WTC11 (cell line): ENCODE data around the gene LIFR. TPM values are rescaled to one million over a fixed set of nuclear protein-coding genes. Genes with fewer than 3 reads are reported as not detected.

Experiments used
- ATAC-seq: fragments of 200-7000 bp; cut with Tn5 transposase; 2 replicates; pipeline ENCODE4 v1.10.0; 2021; ENCODE audit warnings: mild to moderate bottlenecking, moderate library complexity
- CTCF ChIA-PET: fragments of 300-600 bp; sonication (Branson Sonifier 250); formaldehyde crosslinking; loops from one replicate; lab custom pipeline; 2021; ENCODE audit warnings: antibody characterized with exemption; lab: Charles Lee
- POLR2A ChIA-PET: fragments of 350-600 bp; sonication (Branson Sonifier 250); formaldehyde crosslinking; loops from one replicate; lab custom pipeline; 2021; ENCODE audit warnings: antibody characterized with exemption; lab: Charles Lee
- DNase-seq: peaks from one replicate; pipeline ENCODE4 v3.0.0; 2021; ENCODE audit warnings: low spot score
- H3K27ac Mint-ChIP-seq: 2 replicates; pipeline ENCODE4 v1.8.0; 2021; ENCODE audit warnings: mixed read lengths
- H3K27me3 Mint-ChIP-seq: 2 replicates; pipeline ENCODE4 v1.8.0; 2021; ENCODE audit warnings: low read depth, mild to moderate bottlenecking, moderate library complexity, mixed read lengths
- H3K36me3 Mint-ChIP-seq: 2 replicates; pipeline ENCODE4 v1.8.0; 2021; ENCODE audit warnings: mixed read lengths
- H3K4me1 Mint-ChIP-seq: 2 replicates; pipeline ENCODE4 v1.8.0; 2022; ENCODE audit warnings: mixed read lengths
- H3K4me3 Mint-ChIP-seq: 2 replicates; pipeline ENCODE4 v1.8.0; 2021; ENCODE audit warnings: mild to moderate bottlenecking, moderate library complexity, mixed read lengths
- H3K9me3 Mint-ChIP-seq: 2 replicates; pipeline ENCODE4 v1.8.0; 2021; ENCODE audit warnings: mixed read lengths
- GTF2I ChIP-seq: fragments of 250-450 bp; sonication (Bioruptor Pico); conservative IDR thresholded peaks from 2 replicates; pipeline ENCODE4 v1.4.0; 2021; ENCODE audit warnings: mild to moderate bottlenecking
- JAZF1 ChIP-seq: fragments of 250-450 bp; sonication (Bioruptor Pico); IDR thresholded peaks from 2 replicates; pipeline ENCODE4 v1.9.0; 2021; ENCODE audit warnings: moderate library complexity, mild to moderate bottlenecking, inconsistent platforms
- MYBL2 ChIP-seq: sonication (generic); formaldehyde crosslinking; IDR thresholded peaks from 2 replicates; pipeline ENCODE4 v1.8.1; 2023; ENCODE audit warnings: mild to moderate bottlenecking, moderate library complexity, missing genetic modification reagents
- NFE2L1 ChIP-seq: sonication (generic); formaldehyde crosslinking; IDR thresholded peaks from 2 replicates; pipeline ENCODE4 v1.8.1; 2023; ENCODE audit warnings: missing genetic modification reagents
- RELA ChIP-seq: sonication (generic); formaldehyde crosslinking; IDR thresholded peaks from 2 replicates; pipeline ENCODE4 v1.8.1; 2022; ENCODE audit warnings: missing genetic modification reagents, mild to moderate bottlenecking, borderline replicate concordance
- SMAD3 ChIP-seq: sonication (generic); formaldehyde crosslinking; IDR thresholded peaks from 2 replicates; pipeline ENCODE4 v1.8.0; 2022; ENCODE audit warnings: missing genetic modification reagents, mild to moderate bottlenecking, borderline replicate concordance
- SP1 ChIP-seq: sonication (generic); formaldehyde crosslinking; conservative IDR thresholded peaks from 2 replicates; pipeline ENCODE4 v1.8.1; 2022; ENCODE audit warnings: missing genetic modification reagents
- TEAD4 ChIP-seq: sonication (generic); formaldehyde crosslinking; IDR thresholded peaks from 2 replicates; pipeline ENCODE4 v1.8.0; 2022; ENCODE audit warnings: mild to moderate bottlenecking, missing genetic modification reagents
- ZNF138 ChIP-seq: sonication (generic); formaldehyde crosslinking; conservative IDR thresholded peaks from 2 replicates; pipeline ENCODE4 v1.8.1; 2022; ENCODE audit warnings: mild to moderate bottlenecking, moderate library complexity, missing genetic modification reagents
- ZNF232 ChIP-seq: sonication (generic); formaldehyde crosslinking; IDR thresholded peaks from 2 replicates; pipeline ENCODE4 v1.8.0; 2022; ENCODE audit warnings: mild to moderate bottlenecking, missing genetic modification reagents
- ZNF416 ChIP-seq: fragments of 250-450 bp; sonication (Bioruptor Pico); IDR thresholded peaks from 2 replicates; pipeline ENCODE4 v1.9.0; 2021; ENCODE audit warnings: mild to moderate bottlenecking, inconsistent platforms
- ZNF671 ChIP-seq: fragments of 250-450 bp; sonication (Bioruptor Pico); IDR thresholded peaks from 2 replicates; pipeline ENCODE4 v1.8.0; 2021; ENCODE audit warnings: mild to moderate bottlenecking
- total RNA-seq: library from RNA; stranded (reverse); gene quantifications from 3 replicates; pipeline ENCODE4 v1.2.3, GENCODE V29; 2021
- TF ChIP-seq, protein P1 (sequence below): sonication (generic); formaldehyde crosslinking; IDR thresholded peaks from 2 replicates; pipeline ENCODE4 v1.8.0; 2022; ENCODE audit warnings: mild to moderate bottlenecking, missing genetic modification reagents
- TF ChIP-seq, protein P2 (sequence below): sonication (generic); formaldehyde crosslinking; IDR thresholded peaks from 2 replicates; pipeline ENCODE4 v1.8.1; 2023; ENCODE audit warnings: mild to moderate bottlenecking, missing genetic modification reagents
- TF ChIP-seq, protein P3 (sequence below): sonication (generic); formaldehyde crosslinking; IDR thresholded peaks from 2 replicates; pipeline ENCODE4 v1.8.1; 2022; ENCODE audit warnings: mild to moderate bottlenecking, moderate library complexity, missing genetic modification reagents
- TF ChIP-seq, protein P4 (sequence below): sonication (generic); formaldehyde crosslinking; IDR thresholded peaks from 2 replicates; pipeline ENCODE4 v1.8.1; 2022; ENCODE audit warnings: low read depth, missing genetic modification reagents, borderline replicate concordance
- TF ChIP-seq, protein P5 (sequence below): sonication (generic); formaldehyde crosslinking; IDR thresholded peaks from 2 replicates; pipeline ENCODE4 v1.8.0; 2022; ENCODE audit warnings: missing genetic modification reagents
- TF ChIP-seq, protein P6 (sequence below): fragments of 250-450 bp; sonication (Bioruptor Pico); IDR thresholded peaks from 2 replicates; pipeline ENCODE4 v1.9.0; 2021; ENCODE audit warnings: moderate library complexity, mild to moderate bottlenecking, inconsistent platforms, borderline replicate concordance

LIFR gene
- total RNA-seq, 1 experiment from 2014 or later, result 14.4 TPM

DNA sequence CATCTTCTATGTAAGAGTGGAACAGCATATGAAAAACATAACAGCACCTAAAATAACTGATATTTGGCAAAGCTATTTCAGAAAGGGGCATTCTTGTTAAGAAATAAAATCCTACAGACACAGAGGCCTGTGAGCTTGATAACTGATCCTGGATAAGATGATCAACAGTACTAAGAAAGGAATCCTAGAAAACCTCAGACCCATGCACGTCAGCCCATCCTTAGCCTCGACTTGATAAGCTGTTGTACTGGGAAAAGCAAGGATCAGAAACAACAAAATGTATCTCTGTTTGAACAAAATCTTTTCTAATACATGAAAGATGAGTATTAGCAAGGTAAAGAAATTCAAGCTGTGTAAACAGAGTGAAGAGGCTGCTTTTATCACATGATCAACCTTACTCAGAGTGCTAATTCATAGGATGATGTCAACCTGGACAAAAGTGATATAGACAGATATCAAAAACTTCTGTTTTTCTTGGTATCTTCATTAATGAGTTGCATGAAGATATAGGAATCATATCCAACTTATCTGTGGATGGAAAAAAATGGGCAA is 15.2 kb downstream of the LIFR start:
- DNase-seq, result no peak

More for the DNA sequence above, 15.2 kb downstream of the LIFR start:
- ATAC-seq, result no peak
- Mint-ChIP-seq H3K27ac (no peak overlapping the region), H3K4me1 (peaks cover 24% of the 10 kb centered on the region), H3K36me3 (no peaks in the 10 kb centered on the region), H3K27me3 (no peaks in the 10 kb centered on the region), H3K9me3 (no peaks in the 10 kb centered on the region), H3K4me3 (no peak overlapping the region)
- TF ChIP-seq, protein P1, sequence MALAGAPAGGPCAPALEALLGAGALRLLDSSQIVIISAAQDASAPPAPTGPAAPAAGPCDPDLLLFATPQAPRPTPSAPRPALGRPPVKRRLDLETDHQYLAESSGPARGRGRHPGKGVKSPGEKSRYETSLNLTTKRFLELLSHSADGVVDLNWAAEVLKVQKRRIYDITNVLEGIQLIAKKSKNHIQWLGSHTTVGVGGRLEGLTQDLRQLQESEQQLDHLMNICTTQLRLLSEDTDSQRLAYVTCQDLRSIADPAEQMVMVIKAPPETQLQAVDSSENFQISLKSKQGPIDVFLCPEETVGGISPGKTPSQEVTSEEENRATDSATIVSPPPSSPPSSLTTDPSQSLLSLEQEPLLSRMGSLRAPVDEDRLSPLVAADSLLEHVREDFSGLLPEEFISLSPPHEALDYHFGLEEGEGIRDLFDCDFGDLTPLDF (CRISPR knock-in tag), result no peak
- TF ChIP-seq, protein P2, sequence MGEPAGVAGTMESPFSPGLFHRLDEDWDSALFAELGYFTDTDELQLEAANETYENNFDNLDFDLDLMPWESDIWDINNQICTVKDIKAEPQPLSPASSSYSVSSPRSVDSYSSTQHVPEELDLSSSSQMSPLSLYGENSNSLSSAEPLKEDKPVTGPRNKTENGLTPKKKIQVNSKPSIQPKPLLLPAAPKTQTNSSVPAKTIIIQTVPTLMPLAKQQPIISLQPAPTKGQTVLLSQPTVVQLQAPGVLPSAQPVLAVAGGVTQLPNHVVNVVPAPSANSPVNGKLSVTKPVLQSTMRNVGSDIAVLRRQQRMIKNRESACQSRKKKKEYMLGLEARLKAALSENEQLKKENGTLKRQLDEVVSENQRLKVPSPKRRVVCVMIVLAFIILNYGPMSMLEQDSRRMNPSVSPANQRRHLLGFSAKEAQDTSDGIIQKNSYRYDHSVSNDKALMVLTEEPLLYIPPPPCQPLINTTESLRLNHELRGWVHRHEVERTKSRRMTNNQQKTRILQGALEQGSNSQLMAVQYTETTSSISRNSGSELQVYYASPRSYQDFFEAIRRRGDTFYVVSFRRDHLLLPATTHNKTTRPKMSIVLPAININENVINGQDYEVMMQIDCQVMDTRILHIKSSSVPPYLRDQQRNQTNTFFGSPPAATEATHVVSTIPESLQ (CRISPR knock-in tag), result no peak
- TF ChIP-seq, protein P3, sequence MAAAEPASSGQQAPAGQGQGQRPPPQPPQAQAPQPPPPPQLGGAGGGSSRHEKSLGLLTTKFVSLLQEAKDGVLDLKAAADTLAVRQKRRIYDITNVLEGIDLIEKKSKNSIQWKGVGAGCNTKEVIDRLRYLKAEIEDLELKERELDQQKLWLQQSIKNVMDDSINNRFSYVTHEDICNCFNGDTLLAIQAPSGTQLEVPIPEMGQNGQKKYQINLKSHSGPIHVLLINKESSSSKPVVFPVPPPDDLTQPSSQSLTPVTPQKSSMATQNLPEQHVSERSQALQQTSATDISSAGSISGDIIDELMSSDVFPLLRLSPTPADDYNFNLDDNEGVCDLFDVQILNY, result no peak
- no peak for TF ChIP-seq GTF2I (CRISPR knock-in tag)
- no peak for TF ChIP-seq NFE2L1
- no peak for TF ChIP-seq SMAD3
- TF ChIP-seq, protein P4, sequence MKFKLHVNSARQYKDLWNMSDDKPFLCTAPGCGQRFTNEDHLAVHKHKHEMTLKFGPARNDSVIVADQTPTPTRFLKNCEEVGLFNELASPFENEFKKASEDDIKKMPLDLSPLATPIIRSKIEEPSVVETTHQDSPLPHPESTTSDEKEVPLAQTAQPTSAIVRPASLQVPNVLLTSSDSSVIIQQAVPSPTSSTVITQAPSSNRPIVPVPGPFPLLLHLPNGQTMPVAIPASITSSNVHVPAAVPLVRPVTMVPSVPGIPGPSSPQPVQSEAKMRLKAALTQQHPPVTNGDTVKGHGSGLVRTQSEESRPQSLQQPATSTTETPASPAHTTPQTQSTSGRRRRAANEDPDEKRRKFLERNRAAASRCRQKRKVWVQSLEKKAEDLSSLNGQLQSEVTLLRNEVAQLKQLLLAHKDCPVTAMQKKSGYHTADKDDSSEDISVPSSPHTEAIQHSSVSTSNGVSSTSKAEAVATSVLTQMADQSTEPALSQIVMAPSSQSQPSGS (CRISPR knock-in tag), result no peak
- no peak for TF ChIP-seq JAZF1 (CRISPR knock-in tag)
- no peak for TF ChIP-seq ZNF232 (CRISPR knock-in tag)
- no peak for TF ChIP-seq SP1 (CRISPR knock-in tag)
- no peak for TF ChIP-seq ZNF138 (CRISPR knock-in tag)
- no peak for TF ChIP-seq ZNF671 (CRISPR knock-in tag)
- TF ChIP-seq, protein P5, sequence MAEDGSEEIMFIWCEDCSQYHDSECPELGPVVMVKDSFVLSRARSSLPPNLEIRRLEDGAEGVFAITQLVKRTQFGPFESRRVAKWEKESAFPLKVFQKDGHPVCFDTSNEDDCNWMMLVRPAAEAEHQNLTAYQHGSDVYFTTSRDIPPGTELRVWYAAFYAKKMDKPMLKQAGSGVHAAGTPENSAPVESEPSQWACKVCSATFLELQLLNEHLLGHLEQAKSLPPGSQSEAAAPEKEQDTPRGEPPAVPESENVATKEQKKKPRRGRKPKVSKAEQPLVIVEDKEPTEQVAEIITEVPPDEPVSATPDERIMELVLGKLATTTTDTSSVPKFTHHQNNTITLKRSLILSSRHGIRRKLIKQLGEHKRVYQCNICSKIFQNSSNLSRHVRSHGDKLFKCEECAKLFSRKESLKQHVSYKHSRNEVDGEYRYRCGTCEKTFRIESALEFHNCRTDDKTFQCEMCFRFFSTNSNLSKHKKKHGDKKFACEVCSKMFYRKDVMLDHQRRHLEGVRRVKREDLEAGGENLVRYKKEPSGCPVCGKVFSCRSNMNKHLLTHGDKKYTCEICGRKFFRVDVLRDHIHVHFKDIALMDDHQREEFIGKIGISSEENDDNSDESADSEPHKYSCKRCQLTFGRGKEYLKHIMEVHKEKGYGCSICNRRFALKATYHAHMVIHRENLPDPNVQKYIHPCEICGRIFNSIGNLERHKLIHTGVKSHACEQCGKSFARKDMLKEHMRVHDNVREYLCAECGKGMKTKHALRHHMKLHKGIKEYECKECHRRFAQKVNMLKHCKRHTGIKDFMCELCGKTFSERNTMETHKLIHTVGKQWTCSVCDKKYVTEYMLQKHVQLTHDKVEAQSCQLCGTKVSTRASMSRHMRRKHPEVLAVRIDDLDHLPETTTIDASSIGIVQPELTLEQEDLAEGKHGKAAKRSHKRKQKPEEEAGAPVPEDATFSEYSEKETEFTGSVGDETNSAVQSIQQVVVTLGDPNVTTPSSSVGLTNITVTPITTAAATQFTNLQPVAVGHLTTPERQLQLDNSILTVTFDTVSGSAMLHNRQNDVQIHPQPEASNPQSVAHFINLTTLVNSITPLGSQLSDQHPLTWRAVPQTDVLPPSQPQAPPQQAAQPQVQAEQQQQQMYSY, result no peak
- no peak for TF ChIP-seq MYBL2 (CRISPR knock-in tag)
- TF ChIP-seq, protein P6, sequence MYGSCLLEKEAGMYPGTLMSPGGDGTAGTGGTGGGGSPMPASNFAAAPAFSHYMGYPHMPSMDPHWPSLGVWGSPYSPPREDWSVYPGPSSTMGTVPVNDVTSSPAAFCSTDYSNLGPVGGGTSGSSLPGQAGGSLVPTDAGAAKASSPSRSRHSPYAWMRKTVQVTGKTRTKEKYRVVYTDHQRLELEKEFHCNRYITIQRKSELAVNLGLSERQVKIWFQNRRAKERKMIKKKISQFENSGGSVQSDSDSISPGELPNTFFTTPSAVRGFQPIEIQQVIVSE (CRISPR knock-in tag), result no peak
- no peak for TF ChIP-seq ZNF416
- no peak for TF ChIP-seq TEAD4
- no peak for TF ChIP-seq RELA (CRISPR knock-in tag)
- CTCF ChIA-PET, result interaction anchor here (3.7 kb wide), 1 partner anchor 100 kb away, joined by 13 read pairs; no protein-coding TSS in a partner anchor
- POLR2A ChIA-PET, result no interaction called here
